SK-N-MC (cell line): ENCODE results near the gene STRIP2.

Experiments used
- EZH2 ChIP-seq: fragments of 200-600 bp; sonication (generic); IDR thresholded peaks from one replicate; pipeline ENCODE4 v1.6.1; 2017; ENCODE audit warnings: antibody characterized with exemption
- POLR2AphosphoS5 ChIP-seq: IDR thresholded peaks from 2 replicates; pipeline ENCODE4 v1.6.1; 2012; ENCODE audit warnings: mild to moderate bottlenecking, low read depth, low read length, borderline replicate concordance

- TF ChIP-seq POLR2AphosphoS5 (peak; percentile 39; the same call in 1 of the 2 replicates), EZH2 (no peak)
Measured at GRCh38 chr7:129501760-129502707, 67.8 kb downstream of the STRIP2 start, which contains the start of gene SMKR1.
